ENCODE results near the gene CNPY3. TPM values are rescaled to one million over a fixed set of nuclear protein-coding genes. Genes with fewer than 3 reads are reported as not detected.
A peak's percentile ranks its signal among the peaks of the same experiment; 100 is the strongest.
"Not testable (repeated sequence)": the region's sequence is repeated elsewhere in the genome, so short reads cannot be mapped to it uniquely, and the experiment has no call there.

CNPY3 gene
- 52.2 and 59.0 TPM in 2 replicates for total RNA-seq

- DNase-seq (ENCODE audit: low read depth), result peak; percentile 94
- H3K4me3 ChIP-seq (ENCODE audit: low read depth, low read length), result peak within 1 kb of the TSS; percentile 68
- TF ChIP-seq CTCF (conservative IDR thresholded peaks at IDR 0.05; ENCODE audit: low read depth, low read length), result no peak
These were observed at the start of gene CNPY3 for GRCh38 chr6:42928986-42929820. Gene CNPY3 (plus strand): TSS chr6:42929480. CDS start chr6:42929571, 91 bp downstream.

DNA sequence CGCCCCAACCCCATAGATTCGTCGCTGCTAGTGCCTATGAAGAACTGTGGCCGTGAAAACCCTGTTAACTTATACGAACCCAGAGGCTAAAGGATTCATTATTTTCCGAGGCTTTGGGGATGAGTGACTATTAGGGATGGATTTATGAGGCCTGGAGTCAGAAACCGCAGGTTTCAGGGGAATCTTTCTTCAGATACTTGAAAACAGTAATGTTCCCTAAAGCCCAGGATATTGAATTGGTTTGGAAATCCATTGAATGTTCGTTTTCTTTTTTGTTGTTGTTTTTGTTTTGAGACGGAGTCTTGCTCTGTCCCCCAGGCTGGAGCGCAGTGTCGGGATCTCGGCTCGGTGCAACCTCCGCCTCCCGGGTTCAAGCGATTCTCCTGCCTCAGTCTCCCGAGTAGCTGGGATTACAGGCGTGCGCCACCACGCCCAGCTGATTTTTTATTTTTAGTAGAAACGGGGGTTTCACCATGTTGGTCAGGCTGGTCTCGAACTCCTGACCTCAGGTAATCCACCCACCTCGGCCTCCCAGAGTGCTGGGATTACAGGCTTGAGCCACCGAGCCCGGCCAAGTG is 49.0 kb upstream of the CNPY3 start:
- peak overlapping the region; percentile 99 for H3K4me3 ChIP-seq (ENCODE audit: low read depth, low read length)
- DNase-seq (ENCODE audit: low read depth), result not testable (repeated sequence)

DNA sequence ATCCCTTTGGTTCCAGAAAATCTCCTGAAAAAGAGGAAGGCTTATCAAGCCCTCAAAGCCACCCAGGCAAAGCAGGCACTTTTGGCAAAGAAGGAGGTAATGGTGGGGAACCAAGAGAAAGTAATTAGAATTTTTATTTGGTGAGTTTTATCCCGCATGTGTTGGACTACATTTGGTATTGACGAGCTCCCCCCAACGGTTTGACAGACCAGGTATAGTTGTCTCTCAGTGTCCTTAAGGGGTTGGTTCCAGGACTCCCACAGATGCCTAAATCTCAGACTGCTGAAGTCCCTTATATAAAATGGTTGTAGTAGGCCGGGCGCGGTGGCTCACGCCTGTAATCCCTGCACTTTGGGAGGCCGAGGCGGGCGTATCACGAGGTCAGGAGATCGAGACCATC is 48.4 kb upstream of the CNPY3 start:
- peak overlapping the region; percentile 99 for H3K4me3 ChIP-seq (ENCODE audit: low read depth, low read length)
- not testable (repeated sequence) for DNase-seq (ENCODE audit: low read depth)

DNA sequence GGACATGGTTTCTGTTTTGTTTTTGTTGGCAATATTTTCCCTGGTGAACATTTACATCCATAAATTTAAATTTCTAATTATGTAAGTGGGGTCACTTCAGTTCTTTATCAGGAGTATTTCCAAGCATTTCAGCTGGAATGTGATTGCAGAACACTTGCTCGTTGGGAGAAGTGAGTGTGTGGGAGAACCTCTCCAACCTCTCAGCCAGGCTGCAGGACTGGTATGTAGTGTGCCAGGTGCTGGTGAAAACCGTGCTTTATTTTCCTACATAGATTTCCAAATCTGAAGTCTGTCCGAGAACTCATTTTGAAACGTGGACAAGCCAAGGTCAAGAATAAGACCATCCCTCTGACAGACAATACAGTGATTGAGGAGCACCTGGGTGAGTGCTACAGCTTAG is 43.6 kb upstream of the CNPY3 start:
- no peak overlapping the region for H3K4me3 ChIP-seq (ENCODE audit: low read depth, low read length)
- no peak for TF ChIP-seq CTCF (conservative IDR thresholded peaks at IDR 0.05; ENCODE audit: low read depth, low read length)
- no peak for DNase-seq (ENCODE audit: low read depth)

DNA sequence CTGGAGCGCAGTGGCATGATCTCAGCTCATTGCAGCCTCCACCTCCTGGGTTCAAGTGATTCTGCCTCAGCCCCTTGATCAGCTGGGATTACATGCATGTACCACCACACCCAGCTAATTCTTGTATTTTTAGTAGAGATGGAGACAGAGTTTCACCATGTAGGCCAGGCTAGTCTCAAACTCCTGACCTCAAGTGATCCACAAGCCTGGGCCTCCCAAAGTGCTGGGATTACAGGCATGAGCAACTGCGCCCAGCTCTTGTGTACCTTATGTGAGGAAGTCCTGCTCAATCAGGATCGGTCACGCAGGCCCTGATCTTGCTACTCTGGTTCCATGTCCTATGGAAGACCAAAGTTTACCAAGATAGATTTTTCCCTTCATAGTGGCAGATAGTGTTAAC is 41.1 kb upstream of the CNPY3 start:
- not testable (repeated sequence) for DNase-seq (ENCODE audit: low read depth); H3K4me3 ChIP-seq (ENCODE audit: low read depth, low read length)

GRCh38 chr6:42889815-42890214 is 39.5 kb upstream of the CNPY3 start:
- TF ChIP-seq CTCF (conservative IDR thresholded peaks at IDR 0.05; ENCODE audit: low read depth, low read length), result no peak
- DNase-seq (ENCODE audit: low read depth), result no peak
- peak overlapping the region; percentile 94 for H3K4me3 ChIP-seq (ENCODE audit: low read depth, low read length)

DNA sequence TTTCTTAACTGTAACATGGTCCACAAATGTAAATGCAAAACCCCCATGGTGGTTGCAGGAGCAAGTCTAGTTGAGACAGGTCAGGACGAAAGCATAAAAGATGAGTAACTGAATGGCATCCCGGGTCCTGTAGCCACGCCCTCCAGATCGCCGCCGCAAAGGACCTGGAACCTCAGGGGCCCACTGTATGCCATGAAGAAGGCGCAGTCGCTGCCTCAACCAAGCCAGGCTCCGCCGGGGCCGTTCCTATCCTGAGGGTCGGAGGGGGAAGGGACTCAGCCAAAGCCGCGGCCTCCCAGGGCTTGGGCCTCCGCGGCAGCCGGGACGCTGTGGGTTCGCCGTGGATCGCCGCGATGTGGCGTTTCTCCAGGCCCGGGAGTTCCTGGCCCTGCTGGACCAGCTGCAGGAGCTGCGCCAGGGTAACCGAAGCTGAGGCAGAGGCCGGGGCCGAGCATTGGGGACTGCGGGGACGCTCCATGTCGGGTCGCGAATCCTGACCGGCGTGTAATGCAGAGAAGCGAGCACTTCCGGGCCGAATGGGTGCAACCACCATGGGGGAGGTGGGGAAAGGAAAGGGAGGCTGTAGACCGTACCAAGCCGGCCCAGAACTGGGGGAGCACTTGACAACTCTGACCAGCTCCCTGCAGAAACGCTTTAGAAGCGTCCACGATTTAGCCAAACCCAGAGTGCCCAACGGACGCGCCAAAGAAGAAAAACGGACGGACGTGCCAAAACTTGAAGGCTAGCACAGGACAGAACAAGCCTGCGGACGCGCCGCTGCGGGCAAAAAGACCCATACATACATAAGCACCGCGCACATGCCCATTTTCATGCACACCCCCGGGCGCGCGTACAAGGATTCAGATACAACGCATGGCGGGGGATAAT is 38.7 kb upstream of the CNPY3 start:
- no peak for TF ChIP-seq CTCF (conservative IDR thresholded peaks at IDR 0.05; ENCODE audit: low read depth, low read length)
- H3K4me3 ChIP-seq (ENCODE audit: low read depth, low read length), result peak overlapping the region; percentile 94
- peak; percentile 74 for DNase-seq (ENCODE audit: low read depth)

DNA sequence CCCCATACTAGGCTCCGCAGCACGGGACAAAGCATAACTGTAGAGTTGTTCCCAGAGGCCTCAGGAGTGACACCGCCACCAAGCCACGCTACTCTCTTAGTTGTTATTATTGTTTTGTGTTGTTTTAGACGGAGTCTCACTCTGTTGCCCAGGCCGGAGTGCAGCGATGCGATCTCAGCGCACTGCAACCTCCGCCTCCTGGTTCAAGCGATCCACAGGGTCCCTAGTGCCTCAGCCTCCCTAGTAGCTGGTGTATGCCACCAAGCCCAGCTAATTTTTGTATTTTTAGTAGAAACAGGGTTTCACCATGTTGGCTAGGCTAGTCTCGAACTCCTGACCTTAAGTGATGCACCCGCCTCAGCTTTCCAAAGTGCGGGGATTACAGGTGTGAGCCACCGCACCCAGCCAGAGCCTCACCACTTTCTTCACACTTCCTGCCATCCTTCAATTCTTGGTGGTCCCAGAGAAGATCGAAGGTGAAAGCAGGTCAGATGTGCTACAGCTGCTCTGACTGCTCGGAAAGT is 38.0 kb upstream of the CNPY3 start:
- H3K4me3 ChIP-seq (ENCODE audit: low read depth, low read length), result peak overlapping the region; percentile 94
- DNase-seq (ENCODE audit: low read depth), result no peak
- no peak for TF ChIP-seq CTCF (conservative IDR thresholded peaks at IDR 0.05; ENCODE audit: low read depth, low read length)

DNA sequence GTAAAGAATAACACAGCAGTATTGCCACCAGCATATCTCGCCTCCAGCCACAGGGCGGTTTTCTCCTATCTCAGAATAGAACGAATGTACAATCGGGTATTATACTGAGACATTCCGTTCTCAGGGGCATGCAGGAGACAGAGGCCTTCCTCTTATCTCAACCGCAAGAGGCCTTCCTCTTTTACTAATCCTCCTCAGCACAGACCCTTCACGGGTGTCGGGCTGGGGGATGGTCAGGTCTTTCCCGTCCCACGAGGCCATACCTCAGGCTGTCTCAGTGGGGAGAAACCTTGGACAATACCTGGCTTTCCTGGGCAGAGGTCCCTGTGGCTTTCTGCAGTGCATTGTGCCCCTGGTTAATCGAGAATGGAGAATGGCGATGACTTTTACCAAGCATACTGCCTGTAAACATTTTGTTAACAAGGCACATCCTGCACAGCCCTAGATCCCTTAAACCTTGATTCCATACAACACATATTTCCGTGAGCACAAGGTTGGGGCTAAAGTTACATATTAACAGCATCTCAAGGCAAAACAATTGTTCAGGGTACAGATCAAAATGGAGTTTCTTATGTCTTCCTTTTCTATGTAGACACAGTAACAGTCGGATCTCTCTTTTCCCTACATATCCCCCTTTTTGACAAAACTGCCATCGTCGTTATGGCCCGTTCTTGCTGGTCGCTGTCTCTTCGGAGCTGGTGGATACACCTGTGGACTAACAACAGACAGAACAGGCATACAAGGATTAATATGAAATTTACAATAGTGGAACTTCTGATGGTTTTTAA is 35.0 kb upstream of the CNPY3 start:
- not testable (repeated sequence) for H3K4me3 ChIP-seq (ENCODE audit: low read depth, low read length); DNase-seq (ENCODE audit: low read depth)

Data from epithelial cell of proximal tubule (primary cell).